ENCODE measurements around the gene TXNDC11. TPM values are rescaled to one million over a fixed set of nuclear protein-coding genes. Genes with fewer than 3 reads are reported as not detected.

Gene TXNDC11
- total and polyA plus RNA-seq, 2 experiments from 2014 or later: 6.8 to 12.0 TPM

DNA sequence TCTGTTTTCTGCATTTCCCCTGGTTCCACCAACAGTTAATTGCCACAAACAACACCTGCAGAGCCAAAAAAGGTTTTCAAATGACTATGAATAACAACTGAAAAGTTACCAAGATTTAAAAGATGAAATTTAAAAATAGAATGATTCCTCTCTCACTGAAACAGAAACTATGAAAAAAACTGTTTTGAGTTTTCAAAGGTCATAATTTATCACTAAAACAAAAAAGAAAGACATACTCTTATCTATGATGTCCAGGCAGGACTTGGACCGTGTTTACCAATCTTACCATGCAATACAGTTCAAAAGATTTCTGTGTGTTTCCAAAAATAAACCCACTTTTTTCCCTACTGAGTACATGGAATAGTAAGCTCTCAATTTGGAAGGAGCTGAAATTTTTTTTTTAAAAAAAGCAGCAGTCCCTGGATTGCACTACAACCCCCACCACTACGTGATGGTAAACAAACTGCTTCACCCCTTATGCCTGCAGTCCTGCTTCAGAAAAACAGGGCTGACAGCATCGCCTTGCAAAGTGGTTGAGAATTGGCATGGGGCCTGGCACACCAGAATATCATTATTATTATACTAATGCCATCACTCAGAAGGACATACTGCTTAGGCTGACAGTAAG, 8.5 kb downstream of the TXNDC11 start:
- no peak for DNase-seq (ENCODE audit: low spot score)
- Mint-ChIP-seq H3K27ac (no peak overlapping the region), H3K4me3 (no peak overlapping the region), H3K9me3 (no peaks in the 10 kb centered on the region), H3K36me3 (ENCODE audit: low read depth) (peaks cover 27% of the 10 kb centered on the region; the same call in 2 of the 3 replicates), H3K4me1 (no peaks in the 10 kb centered on the region; the same call in 2 of the 3 replicates), H3K27me3 (ENCODE audit: insufficient read depth, low read depth, poor library complexity) (peaks cover under 1% of the 10 kb centered on the region)
- Histone ChIP-seq H4K20me1 (replicated peaks; ENCODE audit: insufficient read depth) (peaks cover 15% of the 10 kb centered on the region; the same call in 1 of the 2 replicates), H3K79me2 (replicated peaks; ENCODE audit: insufficient read depth) (peaks cover 36% of the 10 kb centered on the region), H3K4me2 (no peak overlapping the region), H3K9me2 (ENCODE audit: insufficient read depth) (no peaks in the 10 kb centered on the region), H3K27me3 (ENCODE audit: insufficient read depth) (no peaks in the 10 kb centered on the region), H2AFZ (no peak overlapping the region), H3F3A (replicated peaks; ENCODE audit: low read depth) (no peaks in the 10 kb centered on the region), H3K4me3 (no peak overlapping the region), H3K36me3 (ENCODE audit: insufficient read depth) (peaks cover 15% of the 10 kb centered on the region; the same call in 1 of the 2 replicates), H3K27ac (ENCODE audit: low read depth) (no peak overlapping the region), H3K4me1 (ENCODE audit: insufficient read depth) (no peaks in the 10 kb centered on the region)
- ATAC-seq: no peak
- TF ChIP-seq JUNB (IDR thresholded peaks at IDR 0.05; ENCODE audit: unreplicated experiment) (no peak), ZNF114 (CRISPR knock-in tag; IDR thresholded peaks at IDR 0.05) (no peak), REST (IDR thresholded peaks at IDR 0.05; ENCODE audit: unreplicated experiment) (no peak), EZH2phosphoT487 (IDR thresholded peaks at IDR 0.05; ENCODE audit: unreplicated experiment) (no peak), ZNF331 (CRISPR knock-in tag; IDR thresholded peaks at IDR 0.05; ENCODE audit: low read depth) (no peak), STAT1 (IDR thresholded peaks at IDR 0.05; ENCODE audit: unreplicated experiment) (no peak)
- TF ChIP-seq, protein P1, sequence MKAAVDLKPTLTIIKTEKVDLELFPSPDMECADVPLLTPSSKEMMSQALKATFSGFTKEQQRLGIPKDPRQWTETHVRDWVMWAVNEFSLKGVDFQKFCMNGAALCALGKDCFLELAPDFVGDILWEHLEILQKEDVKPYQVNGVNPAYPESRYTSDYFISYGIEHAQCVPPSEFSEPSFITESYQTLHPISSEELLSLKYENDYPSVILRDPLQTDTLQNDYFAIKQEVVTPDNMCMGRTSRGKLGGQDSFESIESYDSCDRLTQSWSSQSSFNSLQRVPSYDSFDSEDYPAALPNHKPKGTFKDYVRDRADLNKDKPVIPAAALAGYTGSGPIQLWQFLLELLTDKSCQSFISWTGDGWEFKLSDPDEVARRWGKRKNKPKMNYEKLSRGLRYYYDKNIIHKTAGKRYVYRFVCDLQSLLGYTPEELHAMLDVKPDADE (IDR thresholded peaks at IDR 0.05): no peak

DNA sequence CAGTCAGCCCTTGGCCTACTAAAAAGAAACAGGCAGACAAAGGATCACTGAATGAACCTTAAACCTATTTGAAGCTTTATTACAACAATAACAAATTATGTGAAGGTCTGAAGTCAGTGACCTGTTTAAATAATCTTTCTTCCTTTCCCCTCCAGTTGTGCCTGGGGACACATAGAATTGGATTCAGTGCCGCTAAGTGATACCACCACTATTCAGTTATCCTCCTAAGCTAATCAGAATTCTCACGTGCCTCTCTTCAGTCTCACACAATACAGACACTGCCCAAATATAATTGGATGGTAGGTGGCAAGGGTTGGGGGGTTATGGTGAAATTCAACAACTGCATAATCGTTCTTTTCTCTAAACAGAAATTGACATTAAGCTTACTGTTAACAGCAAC, 11.4 kb downstream of the TXNDC11 start:
- Mint-ChIP-seq H3K27ac (no peak overlapping the region), H3K36me3 (ENCODE audit: low read depth) (peaks cover 30% of the 10 kb centered on the region; the same call in 2 of the 3 replicates), H3K4me1 (no peaks in the 10 kb centered on the region), H3K9me3 (no peaks in the 10 kb centered on the region), H3K4me3 (no peak overlapping the region), H3K27me3 (ENCODE audit: insufficient read depth, low read depth, poor library complexity) (no peaks in the 10 kb centered on the region)
- H2AFZ ChIP-seq: no peak overlapping the region
- H3F3A ChIP-seq (replicated peaks; ENCODE audit: low read depth): no peaks in the 10 kb centered on the region
- H3K27me3 ChIP-seq (ENCODE audit: insufficient read depth): no peaks in the 10 kb centered on the region
- H3K27ac ChIP-seq (ENCODE audit: low read depth): no peak overlapping the region
- H3K9me2 ChIP-seq (ENCODE audit: insufficient read depth): no peaks in the 10 kb centered on the region
- H3K4me2 ChIP-seq: no peak overlapping the region
- TF ChIP-seq STAT1 (IDR thresholded peaks at IDR 0.05; ENCODE audit: unreplicated experiment): no peak
- TF ChIP-seq CREB1 (CRISPR knock-in tag; IDR thresholded peaks at IDR 0.05; ENCODE audit: low read depth): no peak
- TF ChIP-seq REST (IDR thresholded peaks at IDR 0.05; ENCODE audit: unreplicated experiment): no peak
- no peak for TF ChIP-seq EZH2phosphoT487 (IDR thresholded peaks at IDR 0.05; ENCODE audit: unreplicated experiment)
- H3K36me3 ChIP-seq (ENCODE audit: insufficient read depth): peaks cover 12% of the 10 kb centered on the region; the same call in 1 of the 2 replicates
- no peak for ATAC-seq
- no peak for DNase-seq (ENCODE audit: low spot score)
- no peak overlapping the region for H3K4me3 ChIP-seq
- peaks cover 8% of the 10 kb centered on the region; the same call in 1 of the 2 replicates for H4K20me1 ChIP-seq (replicated peaks; ENCODE audit: insufficient read depth)
- no peaks in the 10 kb centered on the region for H3K4me1 ChIP-seq (ENCODE audit: insufficient read depth)
- peaks cover 15% of the 10 kb centered on the region for H3K79me2 ChIP-seq (replicated peaks; ENCODE audit: insufficient read depth)
